NCI-H510A treated with DMSO at 0.1 percent for 48 hours (cell line): Measurements from ENCODE around the gene DBNDD1.

Source experiments
- DNase-seq: peaks from one replicate; lab custom pipeline; 2025; lab: John Stamatoyannopoulos, UW

The DBNDD1 gene

GRCh38 chr16:89960966-89961365 is 58.3 kb downstream of the DBNDD1 start:
- DNase-seq = no peak

- DNase-seq = no peak
Observed at GRCh38 chr16:89958596-89958995, 60.7 kb downstream of the DBNDD1 start.

- DNase-seq = no peak
Observed at GRCh38 chr16:89958068-89958467, 61.2 kb downstream of the DBNDD1 start.

DNA sequence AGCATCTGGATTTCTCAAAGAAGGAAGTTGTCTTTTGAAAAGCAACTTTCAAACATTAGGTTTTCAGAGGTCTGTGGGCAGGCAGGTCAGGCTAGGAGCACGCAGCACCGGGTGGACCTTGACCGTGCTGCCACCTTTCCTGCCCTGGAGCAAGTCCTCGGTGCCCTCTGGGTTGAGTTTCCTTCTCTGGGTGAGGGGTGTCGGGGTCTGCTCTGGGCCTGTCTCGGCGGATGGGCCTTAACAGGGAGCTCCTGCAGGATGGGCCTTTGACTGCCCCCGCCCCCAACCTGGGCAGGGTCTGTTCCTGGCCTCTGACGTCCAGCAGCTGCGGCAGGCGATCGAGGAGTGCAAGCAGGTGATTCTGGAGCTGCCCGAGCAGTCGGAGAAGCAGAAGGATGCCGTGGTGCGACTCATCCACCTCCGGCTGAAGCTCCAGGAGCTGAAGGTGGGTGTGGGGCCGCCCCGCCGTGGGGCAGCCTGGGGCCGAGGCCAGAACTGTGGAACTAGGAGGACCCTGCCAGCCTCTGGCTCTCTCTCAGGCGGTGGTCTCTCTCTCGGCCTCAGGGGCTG is 62.0 kb downstream of the DBNDD1 start:
- no peak for DNase-seq

GRCh38 chr16:89956505-89957215 is 62.6 kb downstream of the DBNDD1 start:
- DNase-seq = no peak

DNA sequence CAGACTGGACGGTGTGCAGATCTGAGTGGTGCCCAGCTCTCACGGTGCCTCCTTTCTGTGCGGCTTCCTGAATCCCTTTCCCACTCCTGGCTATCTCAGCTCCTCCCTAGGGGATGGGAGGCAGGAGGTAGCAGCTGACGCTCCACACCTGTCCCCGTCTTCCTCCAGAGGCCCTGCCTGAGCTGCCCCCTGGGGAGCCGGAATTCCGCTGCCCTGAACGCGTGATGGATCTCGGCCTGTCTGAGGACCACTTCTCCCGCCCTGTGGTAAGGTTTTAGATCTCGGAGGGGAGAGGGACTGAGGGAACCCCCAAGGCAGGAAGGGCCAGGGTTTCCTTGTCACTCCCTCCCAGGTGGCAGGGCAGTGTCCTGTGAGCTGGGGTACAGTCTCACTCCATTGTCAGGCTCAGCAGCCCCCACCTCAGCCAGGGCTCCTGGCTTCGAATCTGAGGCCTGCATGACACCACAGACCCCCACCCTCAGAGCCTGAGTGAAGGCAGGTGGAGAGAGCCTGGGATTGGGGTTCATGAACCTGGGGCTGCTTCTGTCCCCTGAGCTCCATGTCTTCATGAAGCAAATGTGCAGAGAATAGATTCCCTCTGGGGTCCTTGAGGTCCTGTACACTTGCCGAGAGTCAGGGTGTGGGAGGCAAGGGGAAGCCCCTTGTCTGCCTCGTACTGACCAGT is 64.1 kb downstream of the DBNDD1 start:
- DNase-seq = no peak
